Suprapubic skin (tissue), 4 donors: Measurements from ENCODE around the gene DCXR.

ENCODE experiments used
- POLR2A ChIP-seq, 2 donors: fragments of 450-650 bp; IDR thresholded peaks; one replicate each; pipeline ENCODE4 v1.6.1; 2017; ENCODE audit warnings: antibody characterized with exemption in 2 of 2, mild to moderate bottlenecking in 2 of 2, moderate library complexity in 2 of 2
- POLR2AphosphoS5 ChIP-seq, 3 donors: sonication (generic); formaldehyde crosslinking; IDR thresholded peaks; one replicate each; pipeline ENCODE4 v1.6.1; 2017; ENCODE audit warnings: antibody characterized with exemption in 3 of 3

GRCh38 chr17:82022981-82023446 is 14.5 kb downstream of the DCXR start, which contains the start of gene LRRC45:
- TF ChIP-seq POLR2AphosphoS5 (IDR thresholded peaks at IDR 0.05) (peak in 1 of 3 donors; percentile 61), POLR2A (IDR thresholded peaks at IDR 0.05) (no peak)
